ENCODE data around the gene LSM11.
A peak's percentile ranks its signal among the peaks of the same experiment; 100 is the strongest.

LSM11 gene

GRCh38 chr5:157732596-157733262 is 10.8 kb upstream of the LSM11 start:
- DNase-seq (ENCODE audit: low read depth in 2 of 3, low spot score in 1 of 3), result no peak

DNA sequence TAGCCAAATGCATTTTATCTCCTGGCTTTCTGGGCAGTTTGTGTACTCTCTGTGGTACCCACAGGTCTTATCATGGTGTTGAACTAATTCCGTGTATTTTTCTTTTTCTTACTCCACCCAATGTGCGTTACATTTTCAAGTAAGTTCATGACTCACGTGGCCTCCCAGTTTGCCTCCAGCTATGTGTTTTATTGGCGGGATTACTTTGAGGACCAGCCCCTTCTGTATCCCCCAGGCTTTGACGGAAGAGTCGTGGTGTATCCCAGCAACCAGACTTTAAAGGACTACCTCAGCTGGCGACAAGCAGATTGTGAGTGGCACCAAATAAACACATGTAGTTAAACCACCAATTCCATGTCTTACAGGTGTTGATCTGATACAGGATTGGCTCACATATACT is 9.1 kb upstream of the LSM11 start:
- DNase-seq (ENCODE audit: low read depth in 2 of 3, low spot score in 1 of 3), result no peak

DNA sequence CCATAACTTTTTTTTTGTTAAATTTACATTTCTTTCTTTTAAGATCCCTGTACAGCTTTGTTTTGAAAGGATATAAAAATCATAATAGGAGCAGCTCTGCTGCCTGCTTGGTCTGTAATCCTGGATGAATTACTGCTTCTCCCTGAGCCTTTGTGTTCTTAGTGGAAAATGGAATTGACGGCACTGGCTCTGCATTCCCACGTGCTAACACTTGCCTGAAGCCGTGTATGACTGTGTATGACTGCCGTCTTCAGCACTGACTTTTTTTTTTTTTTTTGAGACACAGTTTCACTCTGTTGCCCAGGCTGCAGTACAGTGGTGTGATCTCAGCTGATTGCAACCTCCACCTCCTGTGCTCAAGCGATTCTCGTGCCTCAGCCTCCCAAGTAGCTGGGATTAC is 7.5 kb upstream of the LSM11 start:
- no peak for DNase-seq (ENCODE audit: low read depth in 2 of 3, low spot score in 1 of 3)

DNA sequence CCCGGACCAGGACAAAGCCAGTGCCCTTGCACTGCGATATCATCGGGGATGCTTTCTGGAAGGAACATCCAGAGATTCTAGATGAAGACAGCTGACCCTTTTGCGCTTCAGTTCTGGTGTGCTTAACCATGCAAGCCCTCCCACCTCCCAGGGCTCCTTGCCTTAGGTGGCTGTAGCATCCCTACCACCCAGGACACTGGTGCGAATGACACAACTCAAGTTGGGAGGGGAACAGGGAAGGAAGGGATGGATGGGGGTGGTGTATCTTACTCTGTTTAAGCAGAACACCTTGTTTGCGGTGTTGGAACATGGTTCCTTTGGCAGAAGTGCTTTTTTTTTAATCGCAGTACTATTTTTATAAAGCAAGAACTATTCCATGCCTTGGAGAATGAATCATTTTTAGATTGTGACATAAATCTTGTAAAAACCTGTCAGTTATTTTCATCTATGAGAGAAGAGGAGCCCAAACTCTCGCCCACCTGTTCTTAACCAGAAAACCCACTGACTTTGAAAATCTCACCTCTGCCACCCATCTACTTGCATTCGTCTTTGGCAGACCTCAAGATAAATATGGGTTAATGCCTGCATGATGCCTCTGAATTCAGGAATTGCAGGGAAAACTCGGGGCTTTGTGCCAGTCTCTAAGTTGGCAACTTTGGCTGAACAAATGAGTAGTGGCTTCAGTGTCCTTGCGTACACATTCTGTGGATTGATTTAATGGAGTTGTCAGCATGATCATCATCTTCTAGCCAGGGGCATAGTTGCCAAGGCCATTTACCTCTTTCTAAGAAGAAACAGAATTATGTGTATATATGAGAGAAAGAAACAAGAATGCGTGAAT is 3.9 kb upstream of the LSM11 start:
- DNase-seq (ENCODE audit: low read depth in 2 of 3, low spot score in 1 of 3), result no peak

GRCh38 chr5:157740229-157740610 is 3.3 kb upstream of the LSM11 start:
- DNase-seq (ENCODE audit: low read depth in 2 of 3, low spot score in 1 of 3), result no peak

DNA sequence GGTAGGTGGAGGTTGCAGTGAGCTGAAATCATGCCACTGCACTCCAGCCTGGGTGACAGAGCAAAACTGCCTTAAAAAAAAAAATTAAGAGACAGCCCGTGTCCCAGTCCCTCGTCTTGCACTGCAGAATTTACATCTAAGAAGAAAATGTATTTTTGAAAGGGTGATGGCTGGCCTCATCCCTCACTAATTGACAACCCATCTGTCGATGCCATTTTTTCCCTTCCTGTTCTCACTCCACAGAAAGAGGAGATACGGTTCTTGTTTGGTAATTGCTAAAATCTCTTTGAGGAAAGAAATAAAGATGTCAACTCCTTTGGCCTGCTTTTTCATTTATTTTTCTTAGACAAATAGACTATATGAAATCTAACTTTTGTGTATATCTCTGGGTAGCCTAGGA is 2.4 kb upstream of the LSM11 start:
- no peak for DNase-seq (ENCODE audit: low read depth in 2 of 3, low spot score in 1 of 3)

GRCh38 chr5:157744051-157745011 is 819 bp downstream of the LSM11 start:
- peak in 1 of 3 donors; percentile 28 for DNase-seq (ENCODE audit: low read depth in 2 of 3, low spot score in 1 of 3)

DNA sequence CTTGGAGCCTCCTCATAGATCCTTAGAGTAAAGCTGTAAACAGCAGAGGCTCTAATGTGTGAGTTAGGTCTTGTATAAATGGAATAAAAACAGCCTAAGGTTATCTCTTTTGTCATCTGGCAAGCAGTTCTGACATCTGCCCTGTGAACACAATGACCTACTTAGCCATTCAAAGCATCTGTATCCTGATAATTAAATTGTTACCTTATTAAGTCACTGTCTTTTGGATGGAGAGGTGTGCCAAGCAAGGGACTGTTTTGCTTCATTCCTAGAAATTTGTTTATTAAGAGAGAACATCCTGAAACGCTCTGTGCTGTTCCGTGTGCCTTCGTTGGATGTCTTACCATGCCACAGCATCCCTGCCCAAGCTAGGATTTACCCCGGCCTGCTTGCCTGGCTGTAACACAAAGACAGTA is 1.5 kb downstream of the LSM11 start:
- no peak for DNase-seq (ENCODE audit: low read depth in 2 of 3, low spot score in 1 of 3)

DNA sequence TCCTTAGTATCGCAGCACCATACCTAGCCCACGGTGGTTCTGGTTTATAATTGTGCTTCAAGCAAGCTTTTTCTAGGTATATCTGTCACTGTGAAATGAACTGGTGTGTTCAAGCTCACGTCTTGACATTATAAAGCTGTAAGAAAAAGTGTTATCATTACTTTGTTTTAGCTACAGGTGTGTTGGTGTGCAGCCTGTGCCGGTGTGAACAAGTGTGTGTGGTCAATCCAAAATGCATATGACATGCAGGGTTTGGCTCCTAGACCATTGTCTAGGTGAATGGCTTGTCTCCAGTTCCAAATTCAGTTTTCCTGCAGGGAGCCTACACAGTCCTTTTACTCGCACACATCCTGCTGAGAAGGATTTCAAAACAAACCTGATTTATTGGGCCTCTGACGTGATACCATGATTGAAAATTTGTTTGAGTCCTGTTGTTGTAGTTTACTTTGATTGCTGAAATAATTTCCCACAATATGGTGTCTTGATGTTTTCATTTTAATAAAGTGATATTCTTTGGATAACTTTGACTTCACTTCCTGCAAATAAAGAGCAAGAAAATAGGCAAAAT is 3.7 kb downstream of the LSM11 start:
- no peak for DNase-seq (ENCODE audit: low read depth in 2 of 3, low spot score in 1 of 3)

DNA sequence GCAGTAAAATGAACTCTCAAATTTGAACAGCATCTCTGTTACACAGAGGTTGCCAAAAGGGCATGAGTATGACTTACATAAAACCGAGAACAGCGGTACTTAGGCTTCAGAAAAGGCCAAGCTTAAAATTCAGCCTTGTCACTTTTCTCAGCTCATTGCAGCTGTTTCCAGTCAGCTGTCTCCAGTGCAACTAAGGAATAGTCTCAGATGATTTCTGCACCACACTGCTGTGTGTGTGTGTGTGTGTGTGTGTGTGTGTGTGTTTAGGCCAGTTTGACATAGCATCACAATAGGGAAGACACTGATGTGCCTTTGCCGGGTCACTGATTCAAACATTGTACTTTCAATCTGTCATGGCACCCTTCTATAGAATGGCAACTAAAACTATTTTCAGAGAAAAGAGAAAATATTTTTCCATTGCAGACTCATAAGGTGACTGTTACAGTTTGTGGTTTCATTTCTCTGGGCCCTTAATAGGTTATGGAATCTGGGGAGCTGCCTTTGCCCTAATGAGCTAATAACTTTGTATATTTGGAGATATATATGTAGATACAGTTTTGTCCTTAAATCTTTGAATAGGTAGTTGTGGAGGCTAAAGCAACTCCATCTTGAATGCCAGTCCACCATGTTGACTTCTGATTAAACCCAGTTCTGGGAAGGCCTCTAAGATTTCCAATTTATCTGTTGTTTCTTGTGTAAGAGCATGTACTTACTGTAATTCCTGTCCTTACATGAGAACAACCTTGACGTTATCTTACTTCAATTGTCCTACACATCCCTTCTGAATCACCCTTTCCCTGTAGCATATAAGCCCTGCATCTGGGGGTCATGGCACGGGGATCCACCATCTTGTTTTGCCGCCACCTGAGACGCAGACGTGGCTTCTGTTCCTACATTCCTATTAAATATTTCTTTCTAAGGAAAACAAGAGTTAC is 4.5 kb downstream of the LSM11 start:
- DNase-seq (ENCODE audit: low read depth in 2 of 3, low spot score in 1 of 3), result no peak

DNA sequence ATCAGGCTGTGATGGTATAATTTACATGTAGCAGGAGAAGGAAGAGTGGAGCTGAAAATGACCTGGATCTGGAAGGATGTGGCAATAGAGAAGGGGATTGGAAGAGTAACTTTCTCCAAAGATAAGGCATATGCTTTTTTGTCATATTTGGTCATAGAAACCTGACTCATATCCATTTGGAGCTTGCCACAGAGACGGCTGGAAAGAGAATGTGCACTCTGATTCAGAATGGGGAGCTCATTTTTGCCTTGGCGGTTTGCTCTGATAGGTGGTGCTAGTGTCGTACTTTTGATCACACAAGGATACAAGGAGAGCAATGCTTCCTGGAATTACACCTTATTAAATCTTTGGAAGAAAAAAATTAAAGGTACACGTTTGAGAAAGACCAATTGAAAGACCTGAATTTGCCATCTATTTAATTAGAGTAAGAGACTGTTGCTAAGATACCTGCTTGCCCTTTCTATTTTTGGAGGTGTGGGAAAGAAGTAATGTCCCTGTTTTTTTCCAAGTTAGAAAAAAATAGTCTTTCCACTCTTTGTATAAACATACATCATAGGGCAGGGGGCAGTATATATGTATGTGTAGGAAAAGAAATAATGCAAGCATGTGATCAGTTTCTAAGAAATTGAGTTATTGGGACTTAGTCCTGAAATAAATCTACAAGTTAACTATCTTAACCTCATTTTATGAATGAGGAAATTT is 5.4 kb downstream of the LSM11 start:
- no peak for DNase-seq (ENCODE audit: low read depth in 2 of 3, low spot score in 1 of 3)

- no peak for DNase-seq (ENCODE audit: low read depth in 2 of 3, low spot score in 1 of 3)
Observed at GRCh38 chr5:157749462-157749799, 5.9 kb downstream of the LSM11 start.

DNA sequence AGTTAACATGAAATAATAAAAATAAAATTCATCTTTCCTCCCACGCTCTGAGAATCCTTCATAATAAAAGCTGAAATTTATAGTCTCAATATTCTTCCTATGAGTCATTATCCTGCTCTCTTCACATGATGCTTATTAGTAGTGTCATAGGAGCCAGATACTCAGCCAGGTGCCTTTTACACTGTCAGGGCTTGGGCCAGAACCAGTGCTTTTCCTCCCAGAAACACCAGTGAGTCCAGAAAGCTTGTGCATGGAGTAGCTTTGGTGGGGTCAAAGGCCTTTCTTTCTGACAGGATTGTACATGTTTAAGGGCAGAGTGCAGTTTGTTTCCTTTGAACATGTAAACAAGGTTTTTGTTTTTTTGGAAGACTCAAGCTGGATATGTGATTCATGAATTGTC is 6.8 kb downstream of the LSM11 start:
- DNase-seq (ENCODE audit: low read depth in 2 of 3, low spot score in 1 of 3), result no peak

- DNase-seq (ENCODE audit: low read depth in 2 of 3, low spot score in 1 of 3), result no peak
Observed at GRCh38 chr5:157756122-157756521, 12.6 kb downstream of the LSM11 start.

- DNase-seq (ENCODE audit: low read depth in 2 of 3, low spot score in 1 of 3), result no peak
Observed at GRCh38 chr5:157758706-157759105, 15.2 kb downstream of the LSM11 start.

- peak in 1 of 3 donors; percentile 42 for DNase-seq (ENCODE audit: low read depth in 2 of 3, low spot score in 1 of 3)
Observed at GRCh38 chr5:157761690-157762621, 18.4 kb downstream of the LSM11 start.

GRCh38 chr5:157764531-157764930 is 21.0 kb downstream of the LSM11 start:
- no peak for DNase-seq (ENCODE audit: low read depth in 2 of 3, low spot score in 1 of 3)

- DNase-seq (ENCODE audit: low read depth in 2 of 3, low spot score in 1 of 3), result no peak
Observed at GRCh38 chr5:157766442-157766841, 22.9 kb downstream of the LSM11 start.

DNA sequence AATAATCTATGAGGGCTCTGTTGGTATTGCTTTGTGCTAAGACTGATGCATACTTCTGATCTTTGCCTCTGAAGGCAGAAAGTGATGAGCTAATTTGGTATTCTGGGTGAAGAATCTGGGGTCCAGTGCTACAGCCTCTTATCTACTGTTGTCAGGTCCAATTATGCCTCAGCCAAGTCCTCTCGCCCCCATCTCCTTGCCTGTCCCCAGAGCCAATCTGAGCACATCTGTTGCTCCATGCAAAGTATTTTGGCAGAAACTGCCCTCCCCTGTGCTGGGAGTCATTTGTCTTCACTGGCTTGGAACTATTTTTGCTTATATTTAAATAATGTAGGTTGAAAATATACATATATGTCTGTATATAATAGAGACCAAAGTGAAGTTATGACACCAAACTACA is 23.4 kb downstream of the LSM11 start:
- no peak for DNase-seq (ENCODE audit: low read depth in 2 of 3, low spot score in 1 of 3)
